ACHN (cell line): Measurements from ENCODE around the gene CDK2AP2.
"Not testable (repeated sequence)": the region's sequence is repeated elsewhere in the genome, so short reads cannot be mapped to it uniquely, and the experiment has no call there.

Experiments
- DNase-seq: peaks from one replicate; pipeline ENCODE4 v3.0.0-alpha.2; 2015
- in situ Hi-C: cut with HindIII; loops from 2 replicates; pipeline ENCODE4 v1.10.0; 2017; ENCODE audit warnings: low sequenced_read_pairs, low pct_ligation_motif_present, low pct_unique_long_range_greater_than_20kb

The CDK2AP2 gene

GRCh38 chr11:67528376-67528775 lies 20.4 kb upstream of the CDK2AP2 start:
- in situ Hi-C loops, result no loop called here
- DNase-seq, result no peak

GRCh38 chr11:67525275-67525976 lies 17.5 kb upstream of the CDK2AP2 start:
- no peak for DNase-seq
- in situ Hi-C loops, result no loop called here

GRCh38 chr11:67524480-67524808 lies 16.5 kb upstream of the CDK2AP2 start:
- no peak for DNase-seq
- in situ Hi-C loops, result no loop called here

- no peak for DNase-seq
- in situ Hi-C loops, result no loop called here
Measured at GRCh38 chr11:67523556-67524479, 15.9 kb upstream of the CDK2AP2 start.

GRCh38 chr11:67522844-67523555 lies 15.0 kb upstream of the CDK2AP2 start, which contains the start of gene CABP2:
TSS of gene CABP2 (minus strand) at chr11:67523446. CDS start at chr11:67523326, 120 bp downstream.
- in situ Hi-C loops, result no loop called here
- DNase-seq, result no peak

- in situ Hi-C loops, result no loop called here
- DNase-seq, result no peak
Measured at GRCh38 chr11:67522338-67522737, 14.4 kb upstream of the CDK2AP2 start.

GRCh38 chr11:67521924-67522323 lies 14.0 kb upstream of the CDK2AP2 start:
- no peak for DNase-seq
- in situ Hi-C loops, result no loop called here

- in situ Hi-C loops, result no loop called here
- no peak for DNase-seq
Measured at GRCh38 chr11:67520856-67521824, 13.2 kb upstream of the CDK2AP2 start.

GRCh38 chr11:67519726-67520125 lies 11.8 kb upstream of the CDK2AP2 start:
- no peak for DNase-seq
- in situ Hi-C loops, result no loop called here

GRCh38 chr11:67517784-67518552 lies 10.0 kb upstream of the CDK2AP2 start:
- no peak for DNase-seq
- in situ Hi-C loops, result no loop called here

- no peak for DNase-seq
- in situ Hi-C loops, result no loop called here
Measured at GRCh38 chr11:67516806-67517205, 8.8 kb upstream of the CDK2AP2 start.

- in situ Hi-C loops, result no loop called here
- DNase-seq, result no peak
Measured at GRCh38 chr11:67514116-67514515, 6.2 kb upstream of the CDK2AP2 start.

- in situ Hi-C loops, DNase-seq: not testable (repeated sequence)
Measured at GRCh38 chr11:67511558-67511957, 3.6 kb upstream of the CDK2AP2 start.

GRCh38 chr11:67510023-67510345 lies 2.0 kb upstream of the CDK2AP2 start:
- in situ Hi-C loops, result no loop called here
- no peak for DNase-seq

- DNase-seq, result peak; percentile 93
- in situ Hi-C loops, result no loop called here
Measured at GRCh38 chr11:67508486-67509121, 642 bp upstream of the CDK2AP2 start.

GRCh38 chr11:67507242-67507863 lies 609 bp downstream of the CDK2AP2 start:
- in situ Hi-C loops, result no loop called here
- DNase-seq, result no peak
